OCI-LY1 (cell line): Measurements from ENCODE around the gene DTHD1.
A peak's percentile ranks its signal among the peaks of the same experiment; 100 is the strongest.

Experiments used
- H2AFZ ChIP-seq: fragments of 200-600 bp; sonication (generic), shearing (Covaris generic); 2 replicates; pipeline ENCODE4 v1.6.0; 2014; ENCODE audit warnings: antibody characterized with exemption, mild to moderate bottlenecking, low read length
- H3F3A ChIP-seq: fragments of 200-600 bp; sonication (generic), shearing (Covaris generic); 2 replicates; pipeline ENCODE4 v1.6.0; 2014; ENCODE audit warnings: mild to moderate bottlenecking, antibody characterized with exemption, low read length, moderate library complexity; ENCODE audit not compliant: insufficient read depth
- H3K27ac ChIP-seq: fragments of 200-600 bp; sonication (generic); 2 replicates; pipeline ENCODE4 v1.5.1; 2014; ENCODE audit warnings: low read length, mixed run types, mild to moderate bottlenecking, low read depth; ENCODE audit not compliant: poor library complexity, severe bottlenecking
- H3K27me3 ChIP-seq: fragments of 200-600 bp; sonication (generic); 2 replicates; pipeline ENCODE4 v1.6.0; 2014; ENCODE audit warnings: antibody characterized with exemption, mild to moderate bottlenecking, low read length, moderate library complexity; ENCODE audit not compliant: insufficient read depth
- H3K36me3 ChIP-seq: fragments of 200-600 bp; sonication (generic); 2 replicates; pipeline ENCODE4 v1.6.1; 2014; ENCODE audit warnings: mild to moderate bottlenecking, antibody characterized with exemption, low read length, moderate library complexity, mixed read lengths; ENCODE audit not compliant: insufficient read depth
- H3K4me1 ChIP-seq: fragments of 200-600 bp; sonication (generic); 2 replicates; pipeline ENCODE4 v1.5.1; 2014; ENCODE audit warnings: mild to moderate bottlenecking, low read length, moderate library complexity; ENCODE audit not compliant: insufficient read depth, severe bottlenecking
- H3K4me2 ChIP-seq: fragments of 200-600 bp; sonication (generic), shearing (Covaris generic); 2 replicates; pipeline ENCODE4 v1.6.1; 2014; ENCODE audit warnings: low read length
- H3K4me3 ChIP-seq: fragments of 200-600 bp; sonication (generic); 2 replicates; pipeline ENCODE4 v1.5.1; 2014; ENCODE audit warnings: low read length, low read depth, mild to moderate bottlenecking, mixed read lengths; ENCODE audit not compliant: poor library complexity, severe bottlenecking
- H3K79me2 ChIP-seq: fragments of 200-600 bp; shearing (Covaris generic); 2 replicates; pipeline ENCODE4 v1.6.1; 2016; ENCODE audit warnings: mixed run types, low read length, mixed read lengths; ENCODE audit not compliant: insufficient read depth
- H3K9ac ChIP-seq: fragments of 200-600 bp; sonication (generic), shearing (Covaris generic); 2 replicates; pipeline ENCODE4 v1.6.1; 2014; ENCODE audit warnings: mild to moderate bottlenecking, low read length, mixed read lengths
- H3K9me2 ChIP-seq: fragments of 200-600 bp; sonication (generic), shearing (Covaris generic); 2 replicates; pipeline ENCODE4 v1.6.1; 2014; ENCODE audit warnings: low read depth, mild to moderate bottlenecking, low read length, mixed read lengths
- H3K9me3 ChIP-seq: fragments of 200-600 bp; shearing (Covaris generic); 2 replicates; pipeline ENCODE4 v1.6.1; 2014; ENCODE audit warnings: low read length, mixed read lengths
- H4K20me1 ChIP-seq: fragments of 200-600 bp; sonication (generic), shearing (Covaris generic); 2 replicates; pipeline ENCODE4 v1.6.0; 2016; ENCODE audit warnings: mild to moderate bottlenecking, low read length; ENCODE audit not compliant: insufficient read depth
- EZH2 ChIP-seq: fragments of 200-600 bp; sonication (generic), shearing (Covaris generic); IDR thresholded peaks from 2 replicates; pipeline ENCODE4 v1.8.0; 2017; ENCODE audit warnings: borderline replicate concordance, mixed run types, mild to moderate bottlenecking, antibody characterized with exemption, low read length, moderate library complexity, mixed read lengths
- TF ChIP-seq, protein P1 (sequence below): fragments of 200-600 bp; sonication (generic), shearing (Covaris generic); IDR thresholded peaks from 2 replicates; pipeline ENCODE4 v1.5.1; 2017; ENCODE audit warnings: mild to moderate bottlenecking, antibody characterized with exemption, low read length, moderate library complexity, mixed read lengths

Gene DTHD1

GRCh38 chr4:36242629-36243354 is 38.6 kb upstream of the DTHD1 start:
- peak overlapping the region; percentile 87 for H3K9ac ChIP-seq
- no peaks in the 10 kb centered on the region for H3K9me3 ChIP-seq
- peaks cover 42% of the 10 kb centered on the region for H3K36me3 ChIP-seq
- peak overlapping the region; percentile 87 for H3K4me2 ChIP-seq
- TF ChIP-seq EZH2 = no peak
- TF ChIP-seq, protein P1, sequence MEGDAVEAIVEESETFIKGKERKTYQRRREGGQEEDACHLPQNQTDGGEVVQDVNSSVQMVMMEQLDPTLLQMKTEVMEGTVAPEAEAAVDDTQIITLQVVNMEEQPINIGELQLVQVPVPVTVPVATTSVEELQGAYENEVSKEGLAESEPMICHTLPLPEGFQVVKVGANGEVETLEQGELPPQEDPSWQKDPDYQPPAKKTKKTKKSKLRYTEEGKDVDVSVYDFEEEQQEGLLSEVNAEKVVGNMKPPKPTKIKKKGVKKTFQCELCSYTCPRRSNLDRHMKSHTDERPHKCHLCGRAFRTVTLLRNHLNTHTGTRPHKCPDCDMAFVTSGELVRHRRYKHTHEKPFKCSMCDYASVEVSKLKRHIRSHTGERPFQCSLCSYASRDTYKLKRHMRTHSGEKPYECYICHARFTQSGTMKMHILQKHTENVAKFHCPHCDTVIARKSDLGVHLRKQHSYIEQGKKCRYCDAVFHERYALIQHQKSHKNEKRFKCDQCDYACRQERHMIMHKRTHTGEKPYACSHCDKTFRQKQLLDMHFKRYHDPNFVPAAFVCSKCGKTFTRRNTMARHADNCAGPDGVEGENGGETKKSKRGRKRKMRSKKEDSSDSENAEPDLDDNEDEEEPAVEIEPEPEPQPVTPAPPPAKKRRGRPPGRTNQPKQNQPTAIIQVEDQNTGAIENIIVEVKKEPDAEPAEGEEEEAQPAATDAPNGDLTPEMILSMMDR = no peak
- H3K27me3 ChIP-seq = no peaks in the 10 kb centered on the region
- H3K4me3 ChIP-seq = peak overlapping the region; percentile 74
- no peaks in the 10 kb centered on the region for H4K20me1 ChIP-seq
- peak overlapping the region; percentile 80 for H3K27ac ChIP-seq
- H2AFZ ChIP-seq = no peak overlapping the region
- H3F3A ChIP-seq = peaks cover 5% of the 10 kb centered on the region; the same call in 1 of the 2 replicates
- peaks cover 47% of the 10 kb centered on the region for H3K4me1 ChIP-seq
- peaks cover 62% of the 10 kb centered on the region for H3K79me2 ChIP-seq
- no peaks in the 10 kb centered on the region for H3K9me2 ChIP-seq

DNA sequence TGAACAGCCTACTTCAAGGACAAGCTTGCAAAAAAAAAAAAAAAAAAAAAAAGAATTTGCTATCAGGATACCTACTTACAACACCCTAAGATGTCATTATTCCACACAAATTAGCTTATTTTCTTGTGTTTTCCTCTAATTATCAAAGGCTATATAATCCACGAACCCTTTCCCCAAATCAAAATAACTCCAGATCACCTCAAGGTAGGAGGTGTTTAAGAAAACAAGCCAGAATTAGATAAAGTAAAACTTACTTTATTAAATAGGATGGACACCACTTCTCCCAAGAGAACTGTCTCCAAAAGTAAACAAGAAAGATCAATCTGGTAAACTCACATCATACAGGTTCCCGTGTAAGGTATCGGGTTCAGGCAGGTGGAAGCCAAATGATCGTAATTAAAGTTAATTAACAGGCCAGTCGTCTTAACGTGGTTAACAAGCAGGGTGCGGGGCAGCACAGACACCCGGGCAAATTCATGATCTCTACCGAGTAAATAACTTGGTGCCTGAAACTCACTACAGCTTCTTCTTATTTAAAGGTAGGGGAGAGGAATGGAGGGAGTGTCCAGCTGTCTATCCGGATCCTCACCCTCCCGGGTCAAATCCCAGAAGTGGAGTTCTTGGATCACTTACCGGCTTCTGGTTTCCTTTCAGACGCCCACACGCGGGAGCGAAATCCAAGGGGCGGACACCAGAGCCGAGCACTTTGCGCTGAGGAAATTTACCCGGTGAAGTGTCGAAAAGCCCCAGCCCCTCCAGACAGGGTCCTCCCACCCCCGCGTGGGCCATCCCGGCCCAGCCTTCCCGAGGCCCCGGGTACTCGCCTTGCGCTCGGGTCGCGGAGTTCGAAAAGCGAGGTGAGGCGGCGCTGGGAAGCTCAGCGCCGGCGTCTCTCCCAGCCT is 37.8 kb upstream of the DTHD1 start:
- peaks cover 34% of the 10 kb centered on the region for H3K36me3 ChIP-seq
- H3K27me3 ChIP-seq = no peaks in the 10 kb centered on the region

More for the DNA sequence above, 37.8 kb upstream of the DTHD1 start:
- Histone ChIP-seq H3F3A (peaks cover 5% of the 10 kb centered on the region; the same call in 1 of the 2 replicates), H3K4me2 (peak overlapping the region; percentile 87), H3K9ac (peak overlapping the region; percentile 87), H3K4me3 (peak overlapping the region; percentile 74), H3K79me2 (peaks cover 54% of the 10 kb centered on the region), H4K20me1 (no peaks in the 10 kb centered on the region), H2AFZ (no peak overlapping the region), H3K9me2 (no peaks in the 10 kb centered on the region), H3K27ac (peak overlapping the region; percentile 80), H3K9me3 (no peaks in the 10 kb centered on the region), H3K4me1 (peaks cover 44% of the 10 kb centered on the region)
- no peak for TF ChIP-seq EZH2
- TF ChIP-seq, protein P1 = no peak
